Suprapubic skin (tissue), 3 donors: ENCODE data around the gene PRKCE.

ENCODE experiments used
- POLR2A ChIP-seq, 2 donors: fragments of 450-650 bp; IDR thresholded peaks; one replicate each; pipeline ENCODE4 v1.6.1; 2017; ENCODE audit warnings: antibody characterized with exemption in 2 of 2, mild to moderate bottlenecking in 2 of 2, moderate library complexity in 2 of 2
- TF ChIP-seq, protein P1 (sequence below), 2 donors: fragments of 200-600 bp in 1 of 2; fragments of 450-650 bp in 1 of 2; sonication (generic) in 1 of 2; IDR thresholded peaks; one replicate each; pipeline ENCODE4 v1.5.1; 2016 to 2019; ENCODE audit warnings: antibody characterized with exemption in 2 of 2, mild to moderate bottlenecking in 1 of 2, moderate library complexity in 1 of 2

DNA sequence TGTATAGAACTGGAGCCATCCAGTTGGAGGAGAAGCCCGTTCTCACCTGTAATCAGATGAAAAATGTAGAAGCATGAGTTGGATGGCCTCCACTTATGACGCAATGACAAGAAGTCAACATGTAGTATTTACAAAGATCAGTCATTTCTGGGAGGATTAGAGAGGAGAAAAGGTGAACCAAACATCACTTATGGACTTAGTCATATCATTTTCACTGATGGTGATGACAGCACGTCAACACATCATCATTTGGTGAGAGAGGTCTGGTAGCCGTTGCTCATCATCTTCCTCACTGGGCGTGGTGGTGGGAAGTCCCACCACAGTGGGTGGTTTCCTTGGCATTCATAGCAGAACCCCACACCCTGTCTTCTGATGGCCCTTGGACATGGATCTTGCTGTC, 381.5 kb downstream of the PRKCE start:
- no peak for TF ChIP-seq POLR2A (IDR thresholded peaks at IDR 0.05)
- TF ChIP-seq, protein P1, sequence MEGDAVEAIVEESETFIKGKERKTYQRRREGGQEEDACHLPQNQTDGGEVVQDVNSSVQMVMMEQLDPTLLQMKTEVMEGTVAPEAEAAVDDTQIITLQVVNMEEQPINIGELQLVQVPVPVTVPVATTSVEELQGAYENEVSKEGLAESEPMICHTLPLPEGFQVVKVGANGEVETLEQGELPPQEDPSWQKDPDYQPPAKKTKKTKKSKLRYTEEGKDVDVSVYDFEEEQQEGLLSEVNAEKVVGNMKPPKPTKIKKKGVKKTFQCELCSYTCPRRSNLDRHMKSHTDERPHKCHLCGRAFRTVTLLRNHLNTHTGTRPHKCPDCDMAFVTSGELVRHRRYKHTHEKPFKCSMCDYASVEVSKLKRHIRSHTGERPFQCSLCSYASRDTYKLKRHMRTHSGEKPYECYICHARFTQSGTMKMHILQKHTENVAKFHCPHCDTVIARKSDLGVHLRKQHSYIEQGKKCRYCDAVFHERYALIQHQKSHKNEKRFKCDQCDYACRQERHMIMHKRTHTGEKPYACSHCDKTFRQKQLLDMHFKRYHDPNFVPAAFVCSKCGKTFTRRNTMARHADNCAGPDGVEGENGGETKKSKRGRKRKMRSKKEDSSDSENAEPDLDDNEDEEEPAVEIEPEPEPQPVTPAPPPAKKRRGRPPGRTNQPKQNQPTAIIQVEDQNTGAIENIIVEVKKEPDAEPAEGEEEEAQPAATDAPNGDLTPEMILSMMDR (IDR thresholded peaks at IDR 0.05) = no peak
